Endothelial cell of umbilical vein (primary cell): ENCODE results near the gene FATE1. TPM values are rescaled to one million over a fixed set of nuclear protein-coding genes. Genes with fewer than 3 reads are reported as not detected.

Experiments
- BruUV-seq: library from RNA; stranded (reverse); fragments of 400-500 nt; replicated peaks from 2 replicates; lab custom pipeline; 2021; lab: Mats Ljungman, UMichigan
- CTCF ChIA-PET: fragments of 300-600, 350-600 bp; sonication (Branson Sonifier 250); formaldehyde crosslinking; loops from one replicate; lab custom pipeline; 2021; ENCODE audit warnings: antibody characterized with exemption, inconsistent platforms; lab: Charles Lee
- POLR2A ChIA-PET: fragments of 300-600, 350-600 bp; sonication (Branson Sonifier 250); formaldehyde crosslinking; loops from one replicate; lab custom pipeline; 2021; ENCODE audit warnings: antibody characterized with exemption, inconsistent platforms; lab: Charles Lee
- DNase-seq: peaks from one replicate; pipeline ENCODE4 v3.0.0-alpha.2; 2011; ENCODE audit warnings: low read depth, low spot score
- FAIRE-seq: peaks from 2 replicates; lab custom pipeline; 2011; peaks lifted over from hg19 to GRCh38; lab: Jason Lieb, UNC
- H2AFZ ChIP-seq: 2 replicates; pipeline ENCODE4 v1.6.0; 2012; ENCODE audit warnings: low read depth, low read length, control low read depth, inconsistent platforms
- H3K27ac ChIP-seq: 2 replicates; pipeline ENCODE4 v1.5.1; 2011; ENCODE audit warnings: low read depth, mild to moderate bottlenecking, control low read depth, low read length, moderate library complexity; ENCODE audit not compliant: insufficient read depth
- H3K27me3 ChIP-seq, 2 experiments: 2 replicates each; pipeline versions ENCODE4 v1.6.0 to v1.6.1; 2011; ENCODE audit warnings: low read length in 2 of 2, mixed read lengths in 1 of 2; ENCODE audit not compliant: control insufficient read depth in 2 of 2, insufficient read depth in 2 of 2
- H3K36me3 ChIP-seq, 2 experiments: 2 replicates in 1 of 2; 3 replicates in 1 of 2; pipeline ENCODE4 v1.5.1; 2011; ENCODE audit warnings: low read length in 2 of 2, mild to moderate bottlenecking in 1 of 2, moderate library complexity in 1 of 2; ENCODE audit not compliant: control insufficient read depth in 2 of 2, insufficient read depth in 2 of 2; ENCODE audit errors: extremely low read depth in 1 of 2
- H3K4me1 ChIP-seq: 3 replicates; pipeline ENCODE4 v1.5.1; 2011; ENCODE audit warnings: mild to moderate bottlenecking, low read length; ENCODE audit not compliant: control insufficient read depth, insufficient read depth; ENCODE audit errors: extremely low read depth
- H3K4me2 ChIP-seq: 2 replicates; pipeline ENCODE4 v1.6.1; 2011; ENCODE audit warnings: low read length, control low read depth, mixed read lengths; ENCODE audit not compliant: insufficient read depth
- H3K4me3 ChIP-seq, 3 experiments: fragments of 200-600 bp in 1 of 3; sonication (generic), shearing (Covaris generic) in 1 of 3; replicated peaks in 1 of 3; 2 replicates each; pipeline ENCODE4 v1.5.1; 2011 to 2016; ENCODE audit warnings: control low read depth in 3 of 3, low read length in 3 of 3, mild to moderate bottlenecking in 2 of 3, inconsistent platforms in 1 of 3, low read depth in 1 of 3, moderate library complexity in 1 of 3; ENCODE audit not compliant: insufficient read depth in 1 of 3
- H3K79me2 ChIP-seq: 2 replicates; pipeline ENCODE4 v1.6.0; 2012; ENCODE audit warnings: low read length, inconsistent platforms; ENCODE audit not compliant: control insufficient read depth, insufficient read depth
- H3K9ac ChIP-seq: replicated peaks from 2 replicates; pipeline ENCODE3; 2011; ENCODE audit warnings: low read length, control low read depth; ENCODE audit not compliant: insufficient read depth; ENCODE audit errors: extremely low read depth
- H3K9me1 ChIP-seq: replicated peaks from 3 replicates; pipeline ENCODE4 v1.6.0; 2011; ENCODE audit warnings: mild to moderate bottlenecking, low read length; ENCODE audit not compliant: control insufficient read depth, insufficient read depth; ENCODE audit errors: extremely low read depth
- H3K9me3 ChIP-seq: replicated peaks from 2 replicates; pipeline ENCODE4 v1.5.1; 2012; ENCODE audit warnings: low read length, inconsistent platforms; ENCODE audit not compliant: control insufficient read depth, insufficient read depth
- H4K20me1 ChIP-seq: replicated peaks from 2 replicates; pipeline ENCODE3; 2011; ENCODE audit warnings: mild to moderate bottlenecking, low read length; ENCODE audit not compliant: control insufficient read depth, insufficient read depth; ENCODE audit errors: extremely low read depth
- EZH2 ChIP-seq: IDR thresholded peaks from 2 replicates; pipeline ENCODE4 v1.6.1; 2012; ENCODE audit warnings: borderline replicate concordance, low read depth, mild to moderate bottlenecking, moderate library complexity, low read length, inconsistent platforms; ENCODE audit not compliant: severe bottlenecking
- FOS ChIP-seq: IDR thresholded peaks from 2 replicates; pipeline ENCODE4 v1.6.1; 2011; ENCODE audit warnings: mild to moderate bottlenecking, low read length, moderate library complexity, borderline replicate concordance; ENCODE audit not compliant: insufficient read depth
- GATA2 ChIP-seq: IDR thresholded peaks from 2 replicates; pipeline ENCODE4 v1.7.0; 2011; ENCODE audit warnings: low read depth, mild to moderate bottlenecking, moderate library complexity, mixed read lengths, low read length; ENCODE audit not compliant: insufficient read length, insufficient read depth
- JUN ChIP-seq: IDR thresholded peaks from 2 replicates; pipeline ENCODE4 v1.6.1; 2011; ENCODE audit warnings: borderline replicate concordance, low read depth; ENCODE audit not compliant: insufficient read length, insufficient read depth
- MYC ChIP-seq: IDR thresholded peaks from one replicate; pipeline ENCODE4 v1.6.1; 2011; ENCODE audit warnings: mild to moderate bottlenecking, low read depth, low read length
- POLR2A ChIP-seq: IDR thresholded peaks from 2 replicates; pipeline ENCODE4 v1.6.1; 2012; ENCODE audit warnings: low read depth, mild to moderate bottlenecking, control low read depth, low read length
- POLR2AphosphoS5 ChIP-seq: IDR thresholded peaks from 2 replicates; pipeline ENCODE4 v1.6.1; 2012; ENCODE audit warnings: low read depth, mild to moderate bottlenecking, control low read depth, low read length, moderate library complexity; ENCODE audit not compliant: insufficient read depth
- dilution Hi-C: fragments of 300-500 bp; cut with MboI; formaldehyde crosslinking; loops from one replicate; pipeline ENCODE4 v1.15.0; 2019; ENCODE audit warnings: low sequenced_read_pairs; ENCODE audit not compliant: extremely low pct_ligation_motif_present
- intact Hi-C: fragments of 100-400 bp; cut with micrococcal nuclease; formaldehyde crosslinking; loops from one replicate; pipeline ENCODE4 v1.10.0; 2022
- polyA plus RNA-seq, 4 experiments: library from polyadenylated mRNA; depleted of rRNA in 3 of 4; stranded (reverse) in 3 of 4; unstranded in 1 of 4; fragments of >200 nt; gene quantifications; 2 replicates each; pipeline versions ENCODE4 v1.2.1 to v1.2.3, GENCODE V29; 2011 to 2012; ENCODE audit warnings: missing spikeins in 1 of 4
- total RNA-seq: library from RNA; stranded (reverse); gene quantifications from 2 replicates; pipeline ENCODE4 v1.2.3, GENCODE V29; 2021
- TF ChIP-seq, protein P1 (sequence below): IDR thresholded peaks from 2 replicates; pipeline ENCODE4 v1.6.1; 2011; ENCODE audit not compliant: insufficient read depth, insufficient read length
- TF ChIP-seq, protein P2 (sequence below), 2 donors: IDR thresholded peaks; 1 replicate in 1 of 2; 2 replicates in 1 of 2; pipeline ENCODE4 v1.5.1; 2011; ENCODE audit warnings: low read length in 2 of 2, mild to moderate bottlenecking in 2 of 2, moderate library complexity in 2 of 2, control low read depth in 1 of 2, inconsistent platforms in 1 of 2, low read depth in 1 of 2; ENCODE audit not compliant: insufficient read depth in 1 of 2; ENCODE audit errors: extremely low read depth in 1 of 2

The FATE1 gene
- total and polyA plus RNA-seq, 2 donors (not counting 3 experiments of a cell fraction or from before 2014, with no cell fraction given) = not detected

- H3K9me3 ChIP-seq = no peaks in the 10 kb centered on the region
These were observed 47.9 kb downstream of the FATE1 start for GRCh38 chrX:151763711-151764110.

More at GRCh38 chrX:151763711-151764110, 47.9 kb downstream of the FATE1 start:
- H4K20me1 ChIP-seq = no peaks in the 10 kb centered on the region
- H3K27ac ChIP-seq = no peak overlapping the region
- dilution Hi-C loops (no loop called here), intact Hi-C loops (no loop called here)
- TF ChIP-seq POLR2A (no peak), POLR2AphosphoS5 (no peak), MYC (no peak), GATA2 (no peak), JUN (no peak), FOS (no peak), EZH2 (no peak)
- TF ChIP-seq, protein P1, sequence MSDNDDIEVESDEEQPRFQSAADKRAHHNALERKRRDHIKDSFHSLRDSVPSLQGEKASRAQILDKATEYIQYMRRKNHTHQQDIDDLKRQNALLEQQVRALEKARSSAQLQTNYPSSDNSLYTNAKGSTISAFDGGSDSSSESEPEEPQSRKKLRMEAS = no peak
- TF ChIP-seq, protein P2, sequence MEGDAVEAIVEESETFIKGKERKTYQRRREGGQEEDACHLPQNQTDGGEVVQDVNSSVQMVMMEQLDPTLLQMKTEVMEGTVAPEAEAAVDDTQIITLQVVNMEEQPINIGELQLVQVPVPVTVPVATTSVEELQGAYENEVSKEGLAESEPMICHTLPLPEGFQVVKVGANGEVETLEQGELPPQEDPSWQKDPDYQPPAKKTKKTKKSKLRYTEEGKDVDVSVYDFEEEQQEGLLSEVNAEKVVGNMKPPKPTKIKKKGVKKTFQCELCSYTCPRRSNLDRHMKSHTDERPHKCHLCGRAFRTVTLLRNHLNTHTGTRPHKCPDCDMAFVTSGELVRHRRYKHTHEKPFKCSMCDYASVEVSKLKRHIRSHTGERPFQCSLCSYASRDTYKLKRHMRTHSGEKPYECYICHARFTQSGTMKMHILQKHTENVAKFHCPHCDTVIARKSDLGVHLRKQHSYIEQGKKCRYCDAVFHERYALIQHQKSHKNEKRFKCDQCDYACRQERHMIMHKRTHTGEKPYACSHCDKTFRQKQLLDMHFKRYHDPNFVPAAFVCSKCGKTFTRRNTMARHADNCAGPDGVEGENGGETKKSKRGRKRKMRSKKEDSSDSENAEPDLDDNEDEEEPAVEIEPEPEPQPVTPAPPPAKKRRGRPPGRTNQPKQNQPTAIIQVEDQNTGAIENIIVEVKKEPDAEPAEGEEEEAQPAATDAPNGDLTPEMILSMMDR (IDR thresholded peaks at IDR 0.05; ENCODE audit: extremely low read depth in 1 of 2, insufficient read depth in 1 of 2, low read depth in 1 of 2, low read length in 2 of 2) = no peak
- H2AFZ ChIP-seq = no peak overlapping the region
- H3K4me1 ChIP-seq = no peaks in the 10 kb centered on the region
- H3K9ac ChIP-seq = no peak overlapping the region
- H3K27me3 ChIP-seq = no peaks in the 10 kb centered on the region
- no peak for DNase-seq
- no peak overlapping the region for H3K4me3 ChIP-seq
- no peaks in the 10 kb centered on the region for H3K9me1 ChIP-seq
- no peak overlapping the region for H3K4me2 ChIP-seq
- BruUV-seq = no TSS peak
- no peak for FAIRE-seq
- CTCF ChIA-PET = no interaction called here
- no peaks in the 10 kb centered on the region for H3K36me3 ChIP-seq
- no peaks in the 10 kb centered on the region for H3K79me2 ChIP-seq
- POLR2A ChIA-PET = no interaction called here
